HK-2 (cell line): ENCODE measurements around the gene RPUSD4.
A peak's percentile ranks its signal among the peaks of the same experiment; 100 is the strongest.

Experiments used
- DNase-seq: peaks from one replicate; pipeline ENCODE4 v3.0.0-alpha.2; 2018; ENCODE audit not compliant: unreplicated experiment

Gene RPUSD4

DNA sequence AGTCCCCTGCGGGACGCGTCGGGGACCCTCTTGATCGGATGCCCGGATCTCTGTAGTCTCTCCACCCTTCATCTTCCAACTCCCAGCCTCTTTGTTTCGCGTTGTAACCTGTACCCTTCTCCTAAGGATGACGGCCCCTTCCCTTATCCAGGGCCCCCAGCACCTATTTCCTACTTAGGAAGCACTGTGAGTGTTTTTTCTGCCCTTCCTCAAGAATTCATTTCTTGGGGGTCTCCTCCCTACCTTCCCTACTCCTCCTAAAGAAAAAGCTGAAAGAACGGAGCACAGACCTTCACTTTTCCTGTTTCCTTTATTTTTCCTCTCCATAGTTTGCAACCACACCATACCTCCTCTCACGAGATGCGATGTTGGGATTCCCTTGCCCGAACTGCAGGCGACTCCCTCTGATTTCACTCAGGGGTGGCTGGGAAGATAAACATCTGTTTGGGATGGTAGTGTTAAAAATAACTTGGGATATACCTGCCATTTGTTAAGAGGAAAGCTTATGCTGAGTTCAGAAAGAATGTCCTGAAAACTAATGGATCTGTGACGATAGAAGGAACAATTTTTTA, 725 bp upstream of the RPUSD4 start:
- no peak for DNase-seq

DNA sequence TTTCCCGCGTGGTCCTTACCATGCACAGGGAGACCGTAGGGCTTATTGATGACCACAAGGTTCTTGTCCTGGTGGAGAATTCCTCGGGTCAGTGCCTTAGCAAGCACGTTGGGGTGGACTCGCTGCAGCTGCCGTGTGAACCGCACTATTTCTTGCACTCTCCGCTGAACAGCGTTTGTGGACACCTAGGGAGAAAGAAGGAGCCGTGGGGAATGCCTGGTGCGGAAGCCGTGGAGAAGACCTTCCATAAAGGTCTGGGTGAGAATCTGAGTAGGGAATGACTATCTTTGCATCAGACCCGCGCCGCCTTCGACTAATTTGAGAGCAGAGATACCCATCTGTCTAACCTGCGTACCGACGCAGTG, 597 bp downstream of the RPUSD4 start:
- DNase-seq, result no peak

DNA sequence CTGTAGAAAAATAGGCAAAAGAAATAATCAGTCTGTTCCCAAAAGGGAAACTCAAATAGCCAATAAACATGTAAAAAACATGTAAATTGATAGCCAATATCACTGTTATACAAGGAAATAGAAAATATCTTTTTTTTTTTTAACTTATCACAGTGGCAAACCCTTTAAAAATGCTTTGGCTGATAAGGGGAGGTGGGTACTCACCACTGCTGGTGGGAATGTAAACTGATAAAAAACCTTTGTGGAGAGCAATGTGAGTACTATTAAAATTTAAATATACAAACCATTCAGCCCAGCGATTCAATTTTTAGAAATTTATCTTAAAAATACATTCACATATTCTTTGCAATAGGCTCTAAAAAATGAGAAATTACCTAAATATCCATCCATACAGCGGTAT, 3.6 kb downstream of the RPUSD4 start:
- no peak for DNase-seq

DNA sequence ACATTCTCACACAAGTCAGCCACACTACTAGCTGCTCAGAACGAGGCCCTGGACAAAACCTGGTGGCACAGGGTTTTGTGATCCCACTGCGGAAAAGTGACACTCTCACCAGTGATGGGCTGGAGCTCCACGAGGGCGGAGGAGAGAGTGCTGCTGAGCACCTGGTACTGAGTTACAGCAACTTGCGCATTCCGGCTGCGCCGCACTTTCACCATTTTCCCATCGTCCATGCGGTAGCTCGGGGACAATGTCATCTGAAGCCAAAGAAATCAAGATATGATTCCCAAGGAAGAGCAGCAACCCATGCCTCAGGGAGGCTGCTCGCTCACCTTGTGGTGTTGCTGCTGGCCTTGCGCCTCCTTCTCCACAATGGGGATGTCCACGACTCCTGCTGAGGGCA, 6.1 kb downstream of the RPUSD4 start:
- no peak for DNase-seq

DNA sequence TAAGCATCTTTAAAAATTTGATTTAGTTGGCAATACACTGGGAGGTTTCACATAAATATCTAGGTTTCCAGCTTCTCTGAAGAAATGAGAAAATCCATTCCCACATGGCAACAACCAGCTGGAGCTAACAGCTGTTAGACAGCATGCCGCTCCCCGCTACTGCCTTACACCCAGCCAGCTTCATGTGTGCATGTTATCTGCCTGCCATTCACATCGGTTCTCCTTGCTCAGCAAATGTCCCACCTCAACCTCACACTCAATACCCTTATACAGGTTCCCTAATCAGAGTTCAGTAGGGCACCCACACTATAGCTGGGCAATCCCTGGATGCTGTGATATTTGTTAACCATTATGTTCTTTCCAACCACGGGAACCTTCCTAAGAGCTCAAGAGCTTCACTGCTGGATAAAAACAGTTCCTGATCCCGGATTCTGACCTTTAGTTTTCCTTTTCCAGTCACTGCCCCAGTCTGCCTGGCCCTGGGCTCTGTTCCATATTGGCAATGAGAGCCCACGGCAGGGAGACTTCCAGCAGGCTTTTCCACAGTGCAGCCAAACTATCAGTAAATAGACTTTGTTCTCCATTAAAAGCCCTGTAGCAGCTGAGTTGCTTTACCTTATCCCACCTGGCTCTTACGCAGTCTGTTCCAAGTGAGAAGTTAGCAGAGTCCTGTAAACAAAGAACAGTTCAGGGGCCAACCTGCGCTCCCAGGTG, 8.6 kb downstream of the RPUSD4 start:
- DNase-seq, result no peak

DNA sequence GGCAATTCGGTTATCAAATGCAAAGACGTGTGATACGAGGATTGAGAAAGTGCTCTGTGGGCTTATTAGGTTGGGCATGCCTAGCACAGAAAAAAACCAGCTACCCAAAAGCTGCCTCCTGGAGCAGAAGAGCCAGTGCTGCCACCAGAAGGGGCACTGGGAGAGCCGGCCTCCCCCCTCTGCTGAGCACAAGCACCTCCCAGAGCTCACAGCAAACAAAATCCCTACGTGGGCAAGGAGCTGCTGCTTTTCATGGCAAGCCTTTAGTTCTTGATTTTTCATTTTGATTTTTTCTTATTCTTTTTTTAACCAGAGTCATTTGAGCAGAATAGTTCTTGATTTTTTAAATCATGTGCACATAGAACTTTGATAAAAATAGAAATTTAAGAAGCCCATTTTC, 12.8 kb downstream of the RPUSD4 start:
- DNase-seq, result no peak

DNA sequence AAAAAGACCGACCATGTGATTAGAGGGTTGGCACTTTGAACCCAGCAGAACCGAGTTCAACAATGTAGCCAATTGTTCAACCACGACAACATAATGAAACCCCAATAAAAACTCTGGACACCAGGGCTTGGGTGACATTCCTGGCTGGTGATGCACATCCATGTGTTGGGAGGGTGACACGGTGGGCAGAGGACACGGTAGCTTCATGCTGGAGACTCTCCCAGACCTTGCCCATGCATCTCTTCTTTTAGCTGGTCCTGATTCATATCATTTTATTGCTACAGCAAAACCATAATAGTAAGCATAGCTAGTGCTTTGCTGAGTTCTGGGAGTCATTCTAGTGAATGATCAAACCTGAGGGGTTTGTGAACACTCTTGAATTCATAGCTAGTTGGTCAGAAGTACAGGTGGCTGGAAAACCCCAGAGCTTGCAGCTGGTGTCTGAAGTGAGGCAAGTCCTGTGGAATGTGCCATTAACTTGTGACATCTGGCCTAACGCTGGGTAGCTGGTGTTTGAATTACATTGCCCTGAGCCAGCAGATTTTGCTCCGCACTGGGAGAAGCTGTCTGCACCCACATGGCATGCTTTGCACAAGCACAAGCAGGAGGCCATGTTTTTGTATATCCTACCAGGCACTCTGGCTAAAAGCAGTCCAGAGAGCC, 14.0 kb downstream of the RPUSD4 start:
- DNase-seq, result peak; percentile 57

DNA sequence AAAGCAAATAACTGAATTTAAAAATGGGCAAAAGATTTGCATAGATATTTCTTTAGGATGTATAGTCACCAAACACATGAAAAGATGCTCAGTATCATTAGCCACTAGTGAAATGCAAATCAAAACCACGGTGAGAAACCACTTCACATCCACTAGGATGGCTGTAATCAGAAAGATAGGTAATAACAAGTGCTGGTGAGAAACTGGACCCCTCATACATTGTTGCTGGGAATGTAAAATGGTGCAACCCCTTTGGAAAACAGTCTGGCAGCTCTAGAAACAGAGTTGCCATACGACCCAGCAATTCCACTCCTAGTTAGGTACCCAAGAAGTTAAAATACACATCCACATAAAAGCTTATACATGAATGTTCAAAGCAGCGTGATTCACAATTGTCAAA, 16.3 kb downstream of the RPUSD4 start:
- DNase-seq, result no peak

DNA sequence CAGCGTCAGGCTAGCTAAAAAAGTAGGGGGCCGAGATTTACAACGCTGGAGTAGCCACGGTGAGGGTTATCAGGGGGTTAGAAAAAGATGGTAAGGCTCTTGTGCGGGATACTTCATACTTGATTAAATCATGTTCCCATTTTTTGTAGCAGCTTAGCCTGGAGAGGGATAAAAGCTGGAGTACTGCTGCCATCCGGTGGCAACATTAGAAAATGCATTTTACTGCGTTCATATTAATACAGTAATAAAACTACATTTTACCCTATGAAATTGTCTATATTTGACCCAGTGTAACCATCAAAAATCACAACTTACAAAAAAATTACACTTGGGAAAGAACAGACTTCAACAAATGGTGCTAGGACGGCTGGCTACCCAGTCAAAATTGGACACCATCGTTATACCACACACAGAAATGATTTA, 17.3 kb downstream of the RPUSD4 start:
- no peak for DNase-seq

DNA sequence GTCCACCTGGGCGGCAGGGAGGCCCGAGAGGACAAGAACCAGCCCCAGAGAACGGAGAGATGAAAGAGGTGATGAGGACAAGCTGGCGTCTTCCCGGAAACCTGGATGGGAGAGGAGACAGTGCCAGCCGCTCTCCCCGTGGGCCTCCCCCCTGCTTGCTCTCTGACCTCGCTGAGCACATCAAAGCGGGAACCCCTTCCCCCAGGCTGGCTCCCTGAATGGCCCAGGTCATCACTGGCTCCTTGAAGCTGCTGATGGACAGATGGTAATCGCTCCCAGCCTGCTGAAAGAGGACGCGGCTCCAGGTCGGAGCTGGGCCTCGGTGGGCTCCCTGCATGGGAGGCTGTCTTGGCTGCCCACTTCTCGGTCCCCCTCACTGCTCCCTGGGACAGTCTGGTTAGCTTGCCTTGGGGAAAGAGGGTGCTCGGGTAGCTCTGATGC, 18.4 kb downstream of the RPUSD4 start:
- no peak for DNase-seq

DNA sequence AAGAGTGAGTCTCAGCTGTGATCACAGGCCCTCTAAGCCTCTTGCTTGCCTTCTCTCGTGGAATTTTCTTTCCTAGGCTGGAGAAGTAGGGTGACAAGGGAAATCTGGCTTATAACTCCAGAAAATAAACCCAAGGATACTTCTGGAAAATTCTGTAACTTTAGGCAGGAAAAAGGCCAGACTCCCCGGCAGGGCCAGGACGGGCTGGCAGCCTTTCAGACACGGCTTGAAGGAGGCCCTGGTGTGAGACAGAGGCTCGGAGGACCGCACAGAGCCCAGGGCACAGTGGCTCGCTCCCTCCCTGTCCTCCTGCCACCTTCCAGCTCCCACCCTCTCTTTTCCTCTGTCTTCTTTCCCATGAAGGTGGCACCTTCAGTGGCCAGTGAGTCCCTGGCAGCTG, 19.1 kb downstream of the RPUSD4 start:
- DNase-seq, result no peak

DNA sequence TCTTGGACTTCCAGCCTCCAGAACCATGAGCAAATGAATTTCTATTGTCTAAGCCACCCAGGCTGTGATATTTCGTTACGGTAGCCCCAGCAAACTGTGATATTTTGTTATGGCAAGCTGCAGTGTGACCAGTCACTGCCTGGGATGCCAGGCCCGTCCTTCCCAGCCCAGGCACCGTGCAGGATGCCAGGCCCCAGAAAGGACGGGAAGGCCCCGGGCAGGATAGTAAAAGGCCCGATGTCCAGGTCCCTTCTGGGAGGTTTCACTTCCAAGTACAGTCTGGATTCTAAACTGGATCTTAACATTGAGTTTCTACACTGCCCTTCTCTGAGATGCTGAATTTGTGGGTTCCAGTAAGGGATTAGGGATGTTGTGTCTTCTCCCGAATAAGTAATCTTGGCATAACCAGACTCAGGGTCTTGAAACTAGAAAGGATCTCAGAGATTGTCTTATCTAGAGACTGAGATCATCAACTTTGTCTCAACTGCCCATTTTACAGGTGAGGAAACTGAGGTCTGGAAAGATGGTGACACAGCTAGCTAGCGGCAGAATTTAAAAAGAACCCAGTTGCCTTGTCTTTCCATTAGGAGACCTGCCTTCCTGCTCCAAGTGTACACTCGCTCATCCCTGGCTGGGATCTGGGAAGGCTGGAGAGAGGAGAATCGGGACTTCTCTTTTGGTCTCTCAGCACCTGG, 19.9 kb downstream of the RPUSD4 start:
- DNase-seq, result no peak

DNA sequence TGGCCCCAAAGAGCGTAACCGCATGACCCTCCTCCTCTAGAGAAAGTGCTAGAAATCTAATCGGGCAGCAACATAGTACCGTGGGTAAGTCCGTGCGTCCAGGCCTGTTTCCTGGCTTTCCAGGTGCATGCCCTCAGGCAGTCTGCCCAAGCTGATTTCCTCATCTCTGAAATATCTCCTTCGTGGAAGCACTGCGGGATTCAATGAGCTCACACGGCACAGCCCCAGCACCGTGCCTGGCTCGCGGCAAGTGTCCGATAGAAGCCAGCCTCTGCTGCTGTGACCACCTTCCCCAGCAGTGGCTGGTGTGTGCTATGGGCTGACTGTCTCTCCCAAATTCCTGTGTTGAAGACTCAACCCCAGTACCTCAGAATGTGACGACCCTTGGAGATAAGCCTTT, 20.7 kb downstream of the RPUSD4 start:
- DNase-seq, result no peak

DNA sequence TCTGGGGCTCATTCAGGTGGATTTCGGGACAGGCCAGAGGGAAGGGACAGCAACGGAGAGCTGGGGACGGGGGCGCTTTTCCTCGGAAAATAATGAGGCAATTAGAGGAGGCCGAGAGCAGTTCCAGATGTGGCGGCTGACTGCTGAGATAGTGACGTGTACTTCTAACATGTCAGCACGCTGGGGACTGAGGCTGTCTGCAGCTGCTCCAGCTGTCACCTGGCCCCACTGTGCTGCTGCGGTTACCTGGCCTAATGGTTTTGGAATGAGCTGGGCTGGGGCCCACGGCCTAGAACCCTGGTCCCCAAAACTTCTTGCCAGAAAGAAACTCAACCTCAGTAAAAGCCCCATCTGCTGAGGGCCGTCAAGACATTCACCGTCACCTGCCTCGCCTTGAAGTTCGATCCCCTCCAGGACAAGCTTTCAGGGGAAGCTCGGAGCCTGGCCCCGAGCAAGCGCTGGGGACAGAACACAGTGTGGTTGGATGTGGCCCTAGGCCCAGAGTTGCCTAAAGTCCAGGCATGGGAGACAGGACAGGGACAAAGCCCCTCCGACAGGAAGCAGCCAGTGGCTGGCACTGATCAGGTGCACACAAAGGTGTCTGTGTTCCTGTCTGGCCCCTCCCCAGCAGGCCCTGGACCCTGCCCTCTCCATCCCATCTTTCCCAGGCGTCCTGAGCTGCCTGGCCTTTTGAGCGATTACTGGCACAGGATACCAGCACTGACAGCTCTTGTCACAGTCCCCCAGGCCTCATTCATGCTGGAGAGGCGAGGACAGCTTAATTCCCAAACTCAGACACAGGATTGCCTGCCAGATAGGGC, 22.1 kb downstream of the RPUSD4 start:
- DNase-seq, result no peak

DNA sequence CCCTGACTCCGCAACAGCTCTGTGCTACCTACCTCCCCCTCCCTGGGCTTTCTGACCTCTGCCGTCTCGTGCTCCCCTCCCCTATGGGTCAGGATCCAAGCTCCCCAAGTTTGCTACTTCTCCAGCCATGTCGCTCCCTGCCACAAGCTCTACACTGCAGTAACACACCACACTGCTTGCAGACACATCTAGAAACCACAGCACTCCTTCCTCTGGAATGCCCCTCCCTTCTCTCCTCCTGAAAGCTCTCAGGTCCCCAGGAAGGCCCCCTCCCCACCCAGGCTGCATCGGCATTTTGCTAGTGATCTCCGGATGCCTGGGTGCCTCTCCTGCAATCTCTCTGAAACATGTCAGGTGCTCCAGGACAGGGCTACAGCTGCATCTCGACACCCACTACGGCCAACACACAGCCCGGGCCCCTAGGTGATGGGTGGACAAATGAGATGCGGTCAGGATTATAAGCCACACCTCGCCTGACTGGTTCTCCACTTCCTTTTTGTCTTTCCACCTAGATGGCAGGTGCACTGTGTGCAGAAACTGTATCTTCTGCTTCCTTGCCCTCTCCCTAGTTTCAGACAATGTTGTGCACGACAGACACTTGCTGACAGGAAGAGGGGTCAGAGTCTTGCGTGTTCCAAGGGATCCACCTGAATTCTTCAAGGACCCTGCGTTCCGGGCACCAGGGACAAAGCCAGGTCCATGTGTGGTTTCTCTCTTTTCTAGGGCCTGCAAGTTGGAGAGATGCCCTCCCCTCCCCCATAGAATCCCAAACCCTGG, 22.9 kb downstream of the RPUSD4 start:
- DNase-seq, result no peak

DNA sequence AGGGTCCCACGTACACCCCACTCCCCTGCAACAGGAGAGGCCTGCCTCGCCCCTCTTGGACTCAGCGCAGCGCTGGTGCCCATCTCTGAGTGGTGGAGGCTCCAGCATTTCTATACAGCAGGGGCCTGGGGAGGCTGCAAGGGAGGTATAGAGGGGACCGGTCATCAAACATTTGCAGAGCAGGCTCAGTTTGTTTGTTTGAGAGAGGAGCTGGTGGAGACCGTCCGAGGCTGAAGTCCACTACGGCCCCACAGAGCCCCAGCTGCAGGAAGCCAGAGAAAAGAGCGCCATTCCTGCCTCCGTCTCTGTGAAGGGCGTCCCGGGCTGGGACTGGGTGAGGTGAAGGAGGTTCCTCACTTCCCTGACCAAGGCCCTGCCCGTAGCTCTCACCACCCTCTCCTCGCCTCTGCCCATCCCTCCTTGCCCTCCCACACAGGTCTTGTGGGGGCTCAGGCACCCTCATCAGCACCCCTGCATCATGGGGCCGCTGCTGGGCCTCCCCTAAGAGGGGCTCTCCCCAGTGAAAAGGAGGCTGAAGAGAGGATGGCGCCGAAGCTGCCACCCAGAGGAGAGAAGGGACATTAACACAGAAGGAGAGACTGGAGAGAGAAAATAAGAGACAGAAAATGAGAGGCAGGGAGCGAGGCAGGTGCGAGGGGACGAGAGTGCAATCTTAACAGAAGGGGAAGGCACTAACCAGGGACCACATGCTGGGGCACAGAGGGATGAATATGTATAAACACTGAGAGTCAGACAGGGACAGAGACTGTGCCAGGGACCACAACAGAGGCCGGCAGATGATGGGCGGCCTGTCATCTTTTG, 24.5 kb downstream of the RPUSD4 start:
- DNase-seq, result no peak

DNA sequence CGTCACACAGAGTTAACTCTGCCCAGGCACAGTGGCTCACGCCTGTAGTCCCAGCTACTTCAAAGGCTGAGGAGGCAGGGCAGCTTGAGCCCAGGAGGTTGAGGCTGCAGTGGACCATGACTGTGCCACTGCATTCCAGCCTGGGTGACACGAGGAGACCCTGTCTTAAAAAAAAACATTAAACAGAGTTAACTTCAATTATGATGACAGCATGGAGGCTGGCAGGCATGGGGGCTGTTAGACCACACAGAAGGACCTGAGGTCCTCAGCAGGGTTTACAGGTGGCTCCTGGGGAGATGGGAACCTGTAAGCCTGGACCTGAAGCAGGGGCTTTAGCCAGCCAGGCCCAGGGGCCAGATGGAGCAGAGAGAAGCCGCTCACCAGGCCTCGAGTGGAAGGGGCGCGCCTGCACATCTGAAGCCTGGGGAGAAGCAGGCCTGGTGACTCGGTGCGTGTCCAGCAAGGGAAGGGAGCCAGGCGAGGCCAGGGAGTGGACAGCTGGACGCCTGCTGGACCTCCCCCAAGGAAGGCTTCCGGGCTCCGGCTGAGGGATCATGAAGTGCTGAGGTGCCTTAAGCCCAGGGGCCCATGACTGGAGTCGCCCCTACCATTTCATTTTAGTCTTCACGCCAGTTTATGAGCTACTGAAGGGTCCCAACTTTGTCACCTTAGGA, 25.3 kb downstream of the RPUSD4 start:
- no peak for DNase-seq

DNA sequence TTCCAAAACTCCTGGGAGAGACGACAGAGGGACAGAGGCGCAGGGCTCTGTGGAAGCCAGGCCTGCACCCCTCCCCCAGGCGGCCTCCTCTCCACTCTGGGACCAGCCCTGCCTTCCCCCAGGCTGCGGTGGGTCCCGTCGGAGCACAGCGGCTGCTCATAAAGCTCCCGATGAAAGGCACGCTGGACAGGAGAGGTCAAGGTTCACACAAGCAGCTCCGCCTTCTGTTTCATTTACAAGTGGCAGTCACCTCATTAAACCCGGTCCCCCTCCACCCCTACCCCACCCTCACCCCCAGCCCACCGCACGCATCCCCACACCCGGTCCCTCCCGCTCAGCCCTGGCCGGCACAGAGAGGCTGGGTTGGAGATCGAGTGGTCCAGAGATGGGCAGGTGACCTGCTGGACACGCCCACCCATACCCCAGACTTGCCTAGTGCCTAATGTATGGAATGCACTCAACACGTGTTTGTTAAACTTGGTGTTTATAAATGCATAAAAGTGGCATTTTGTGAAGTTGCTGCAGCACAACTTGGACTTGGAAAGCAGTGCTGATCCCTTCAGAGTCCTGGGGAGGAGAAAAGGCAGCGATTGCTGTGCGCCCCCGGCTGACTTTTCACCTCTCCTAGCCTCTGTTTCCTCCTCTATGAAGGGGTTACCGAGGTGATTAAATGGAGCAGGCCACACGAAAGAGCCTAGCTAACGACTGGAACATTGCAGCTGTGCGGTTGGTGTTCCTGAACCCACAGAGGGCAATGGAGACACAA, 26.0 kb downstream of the RPUSD4 start:
- DNase-seq, result no peak
